Effector memory CD8-positive, alpha-beta T cell (primary cell): ENCODE measurements around the gene COL4A1.

Experiments used
- ATAC-seq: fragments of 150-1000 bp; cut with Tn5 transposase; replicated peaks from 2 replicates; pipeline ENCODE4 v1.10.0; 2021; ENCODE audit warnings: mild to moderate bottlenecking, moderate library complexity
- DNase-seq, 3 experiments: peaks; one replicate each; pipeline ENCODE4 v3.0.0; 2021
- H3K27ac Mint-ChIP-seq, 2 donors: one replicate each; pipeline ENCODE4 v1.8.0; 2022; ENCODE audit warnings: mild to moderate bottlenecking in 2 of 2, mixed read lengths in 2 of 2, moderate library complexity in 2 of 2
- H3K27me3 Mint-ChIP-seq, 2 donors: one replicate each; pipeline ENCODE4 v1.8.0; 2022; ENCODE audit warnings: mixed read lengths in 2 of 2
- H3K36me3 Mint-ChIP-seq: one replicate; pipeline ENCODE4 v1.8.0; 2022; ENCODE audit warnings: mild to moderate bottlenecking, moderate library complexity, mixed read lengths; ENCODE audit not compliant: insufficient read depth
- H3K4me1 Mint-ChIP-seq, 2 donors: one replicate each; pipeline ENCODE4 v1.8.0; 2022; ENCODE audit warnings: low read depth in 2 of 2, mixed read lengths in 2 of 2
- H3K4me3 Mint-ChIP-seq, 2 donors: one replicate each; pipeline ENCODE4 v1.8.0; 2022; ENCODE audit warnings: mild to moderate bottlenecking in 2 of 2, mixed read lengths in 2 of 2, moderate library complexity in 2 of 2
- H3K9me3 Mint-ChIP-seq, 2 donors: one replicate each; pipeline ENCODE4 v1.8.0; 2022; ENCODE audit warnings: mixed read lengths in 2 of 2

The COL4A1 gene

DNA sequence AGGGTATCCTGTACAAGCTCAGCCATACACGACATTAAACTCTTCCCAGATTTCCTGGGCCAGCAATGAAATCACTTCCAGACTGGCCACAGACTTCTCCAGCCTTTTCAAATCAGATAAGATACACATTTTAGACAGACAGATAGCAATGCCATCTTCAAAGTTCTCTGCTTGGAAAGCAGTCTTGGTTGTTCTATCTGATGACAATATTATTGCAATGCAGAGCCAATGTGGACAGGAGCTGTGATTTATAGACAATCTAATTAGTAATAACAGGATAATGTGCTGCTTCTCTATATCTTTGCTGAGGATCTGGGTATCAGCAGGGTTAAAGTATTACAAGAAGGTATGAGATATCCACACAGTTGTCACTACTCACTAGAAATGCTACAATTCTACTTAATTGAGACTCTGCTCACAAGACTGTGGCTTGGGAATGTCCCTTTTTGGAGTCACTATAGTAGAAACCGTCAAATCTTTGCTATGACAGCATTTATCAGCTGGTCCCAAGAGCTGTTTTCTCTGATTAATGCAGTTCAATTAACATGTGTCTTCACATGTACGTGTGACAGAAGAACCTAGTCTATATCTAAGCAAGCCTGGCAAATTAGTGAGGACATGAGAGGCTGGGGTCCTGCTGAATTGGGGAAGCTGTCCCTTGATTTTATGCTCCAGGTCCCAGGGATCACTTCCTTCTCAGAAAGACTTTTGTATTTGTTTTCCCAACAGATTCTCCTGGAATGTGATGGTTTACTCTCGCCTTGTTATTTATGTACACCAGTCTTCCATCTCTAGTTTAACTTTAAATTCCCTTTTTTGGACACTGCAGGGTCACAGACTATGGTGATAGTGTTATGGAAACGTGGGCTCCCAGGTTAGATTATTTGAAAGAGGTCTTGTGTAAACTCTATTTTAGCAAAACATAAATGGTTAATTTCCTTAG lies 68.8 kb downstream of the COL4A1 start:
- ATAC-seq (no peak), DNase-seq (no peak)
- no peaks in the 10 kb centered on the region for H3K9me3 Mint-ChIP-seq
- H3K4me3 Mint-ChIP-seq = no peak overlapping the region
- no peaks in the 10 kb centered on the region for H3K4me1 Mint-ChIP-seq
- H3K27ac Mint-ChIP-seq = no peak overlapping the region
- H3K36me3 Mint-ChIP-seq = no peaks in the 10 kb centered on the region
- peaks cover 9 to 33% of the 10 kb centered on the region in 2 donors for H3K27me3 Mint-ChIP-seq

DNA sequence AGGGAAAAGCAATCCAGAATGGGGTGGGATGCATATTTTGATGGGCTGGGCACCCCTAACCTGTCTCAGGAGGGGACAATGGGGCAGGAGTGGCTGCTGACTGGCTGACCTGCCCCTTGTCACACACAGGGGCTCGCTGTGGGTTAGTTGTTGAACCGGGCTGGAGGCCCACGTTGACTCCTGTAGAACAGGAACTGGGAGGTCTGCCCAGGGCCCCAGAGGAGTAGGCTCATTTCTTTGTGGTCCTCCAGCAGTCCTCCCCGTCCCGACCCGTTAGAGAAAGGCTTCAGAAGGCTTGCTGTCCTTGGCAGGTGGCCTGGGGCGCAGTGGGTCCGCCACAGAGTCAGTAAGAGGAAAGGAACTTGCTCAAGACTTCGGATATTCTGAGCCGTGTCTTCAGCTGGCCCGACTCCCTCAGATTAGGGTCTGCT lies 70.1 kb downstream of the COL4A1 start:
- H3K36me3 Mint-ChIP-seq = no peaks in the 10 kb centered on the region
- H3K4me3 Mint-ChIP-seq = no peak overlapping the region
- peaks cover 17 to 45% of the 10 kb centered on the region in 2 donors for H3K27me3 Mint-ChIP-seq
- no peaks in the 10 kb centered on the region for H3K9me3 Mint-ChIP-seq
- DNase-seq (no peak), ATAC-seq (no peak)
- H3K4me1 Mint-ChIP-seq = no peaks in the 10 kb centered on the region
- no peak overlapping the region for H3K27ac Mint-ChIP-seq

DNA sequence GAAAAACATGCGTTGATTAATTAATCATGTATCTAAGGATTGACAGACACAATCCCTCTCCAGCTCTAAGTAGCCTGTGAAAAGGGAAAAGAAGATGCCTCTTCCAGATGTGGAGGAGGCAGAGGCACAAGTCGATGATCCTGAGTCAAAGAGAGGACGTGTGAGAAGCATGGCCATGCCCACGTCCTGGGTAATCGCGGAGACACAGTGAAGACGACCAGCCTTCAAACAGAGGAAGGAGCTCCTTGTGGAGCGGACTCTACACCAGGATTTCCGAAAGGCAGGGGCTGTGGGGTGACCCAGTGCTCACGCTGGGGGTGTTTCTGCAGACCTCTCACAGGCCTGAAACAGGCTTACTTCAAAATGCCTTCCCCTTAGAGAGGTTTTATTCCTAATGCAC lies 70.5 kb downstream of the COL4A1 start:
- H3K9me3 Mint-ChIP-seq = no peaks in the 10 kb centered on the region
- H3K4me3 Mint-ChIP-seq = no peak overlapping the region
- no peaks in the 10 kb centered on the region for H3K4me1 Mint-ChIP-seq
- peaks cover 17 to 48% of the 10 kb centered on the region in 2 donors for H3K27me3 Mint-ChIP-seq
- no peaks in the 10 kb centered on the region for H3K36me3 Mint-ChIP-seq
- DNase-seq = no peak
- H3K27ac Mint-ChIP-seq = no peak overlapping the region
- no peak for ATAC-seq

DNA sequence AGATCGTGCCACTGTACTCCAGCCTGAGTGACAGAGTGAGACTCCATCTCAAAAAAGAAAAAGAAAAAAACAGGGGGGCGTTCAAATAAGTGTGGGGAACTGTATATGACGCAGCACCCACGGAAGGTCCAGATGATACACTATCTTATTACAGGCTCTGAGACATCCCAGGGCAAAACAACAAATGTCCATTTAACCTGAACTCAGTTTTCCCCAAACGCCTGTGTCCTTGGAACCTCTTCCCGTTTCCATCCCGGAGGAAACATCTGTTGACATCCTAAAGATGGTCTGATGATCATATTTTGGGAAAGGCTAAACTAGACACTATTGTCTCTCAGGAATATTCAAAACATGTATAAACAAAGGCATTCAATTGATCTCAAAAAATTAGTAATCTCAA lies 72.4 kb downstream of the COL4A1 start:
- Mint-ChIP-seq H3K36me3 (no peaks in the 10 kb centered on the region), H3K9me3 (no peaks in the 10 kb centered on the region), H3K4me3 (no peak overlapping the region), H3K27me3 (peaks cover 24 to 47% of the 10 kb centered on the region in 2 donors), H3K4me1 (no peaks in the 10 kb centered on the region), H3K27ac (no peak overlapping the region)
- ATAC-seq (no peak), DNase-seq (no peak)

DNA sequence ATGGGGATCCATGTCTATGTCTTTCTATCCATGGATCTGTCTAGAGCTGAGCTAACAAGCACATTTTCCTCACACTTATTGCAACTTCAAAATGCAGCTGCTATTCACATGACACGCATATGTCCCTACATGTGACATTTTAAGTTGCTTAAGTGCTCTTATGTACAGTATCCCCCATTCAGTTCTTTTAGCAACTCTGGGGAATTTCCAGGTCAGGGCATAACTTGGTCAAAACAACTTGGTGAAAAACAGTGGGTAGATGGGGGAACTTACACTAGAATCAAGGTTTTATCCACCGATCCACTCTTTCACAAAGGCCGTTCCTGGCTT lies 73.0 kb downstream of the COL4A1 start:
- Mint-ChIP-seq H3K4me1 (no peaks in the 10 kb centered on the region), H3K36me3 (no peaks in the 10 kb centered on the region), H3K9me3 (no peaks in the 10 kb centered on the region), H3K27me3 (peaks cover 24 to 47% of the 10 kb centered on the region in 2 donors), H3K4me3 (no peak overlapping the region), H3K27ac (no peak overlapping the region)
- ATAC-seq (no peak), DNase-seq (no peak)

DNA sequence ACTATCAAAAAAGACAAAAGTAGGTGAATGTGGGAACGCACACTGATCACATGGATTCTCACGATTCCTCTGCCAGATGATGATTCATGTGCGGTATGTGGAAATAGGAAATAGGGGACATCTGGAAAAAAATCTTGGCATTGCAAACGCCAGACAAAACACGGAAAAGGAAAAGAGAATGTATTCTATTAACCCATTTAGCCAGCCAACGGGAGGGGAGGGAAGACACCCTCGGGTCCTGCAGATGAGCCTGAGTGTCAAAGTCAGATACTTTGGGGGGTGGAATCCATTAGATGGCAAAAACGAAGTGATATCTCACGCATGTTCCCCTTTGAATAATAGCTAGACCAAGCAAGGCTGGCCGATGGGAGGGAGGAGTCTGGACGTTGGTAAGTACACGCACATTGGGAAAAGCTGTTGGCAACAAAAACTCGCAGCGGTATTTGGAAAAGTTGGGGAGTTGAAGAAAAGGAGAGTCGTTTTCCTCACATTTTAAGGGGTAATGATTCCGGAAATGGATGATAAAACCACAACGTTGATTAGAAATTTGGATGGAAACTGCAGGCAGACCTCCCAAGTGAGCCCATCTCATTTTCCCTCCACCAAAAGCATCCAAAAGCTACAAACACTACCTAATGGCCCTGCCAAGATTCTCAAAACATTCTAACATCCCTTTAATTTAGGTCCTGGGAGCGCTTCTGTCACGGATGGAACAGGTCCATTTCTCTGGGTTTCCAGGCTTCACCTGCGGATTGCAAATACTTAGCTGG lies 73.6 kb downstream of the COL4A1 start:
- no peak for ATAC-seq
- Mint-ChIP-seq H3K36me3 (no peaks in the 10 kb centered on the region), H3K27me3 (peaks cover 24 to 47% of the 10 kb centered on the region in 2 donors), H3K4me1 (no peaks in the 10 kb centered on the region), H3K27ac (no peak overlapping the region), H3K4me3 (no peak overlapping the region), H3K9me3 (no peaks in the 10 kb centered on the region)
- DNase-seq = no peak

DNA sequence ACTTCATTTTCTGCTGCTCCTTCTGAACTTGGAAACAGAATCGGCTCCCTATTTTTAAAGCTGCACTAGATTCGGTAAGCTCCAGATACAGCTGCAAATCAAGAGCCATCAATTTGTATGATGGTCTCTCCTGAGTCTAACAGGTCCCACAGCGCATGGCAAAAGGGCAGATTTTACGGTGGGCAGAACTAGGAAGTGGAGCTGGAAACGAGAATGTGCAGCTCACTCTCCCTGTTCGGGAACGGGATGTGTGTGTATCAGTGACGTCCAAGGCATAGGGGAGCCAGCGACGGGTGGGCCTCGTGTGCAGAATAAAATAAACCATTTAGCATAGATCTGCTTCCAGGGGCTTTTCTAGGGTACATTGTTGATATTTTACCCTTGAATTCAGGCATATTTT lies 74.2 kb downstream of the COL4A1 start:
- Mint-ChIP-seq H3K9me3 (no peaks in the 10 kb centered on the region), H3K4me1 (no peaks in the 10 kb centered on the region), H3K27me3 (peaks cover 24 to 47% of the 10 kb centered on the region in 2 donors), H3K4me3 (no peak overlapping the region), H3K36me3 (no peaks in the 10 kb centered on the region), H3K27ac (no peak overlapping the region)
- no peak for DNase-seq
- no peak for ATAC-seq

DNA sequence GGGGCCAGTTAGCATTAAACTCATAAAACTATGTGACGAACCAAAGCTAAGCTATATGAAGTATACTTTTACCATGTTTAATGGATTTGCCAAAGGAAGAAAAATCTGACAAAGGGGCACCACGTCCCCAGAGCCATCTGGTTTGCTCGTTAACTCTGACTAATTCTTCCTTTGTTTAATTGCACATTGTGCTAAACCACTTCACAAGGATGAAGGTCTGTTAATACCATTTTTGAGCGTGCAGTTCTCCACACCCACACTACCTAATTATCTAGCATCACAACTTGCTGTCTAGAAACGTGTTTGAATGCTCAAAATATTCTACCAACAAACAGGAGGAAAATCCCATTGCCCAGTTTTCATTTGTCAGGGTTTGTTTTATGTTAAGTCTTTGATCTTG lies 74.8 kb downstream of the COL4A1 start:
- no peaks in the 10 kb centered on the region for H3K36me3 Mint-ChIP-seq
- ATAC-seq (no peak), DNase-seq (no peak)
- no peaks in the 10 kb centered on the region for H3K9me3 Mint-ChIP-seq
- no peak overlapping the region for H3K27ac Mint-ChIP-seq
- H3K4me3 Mint-ChIP-seq = no peak overlapping the region
- H3K4me1 Mint-ChIP-seq = no peaks in the 10 kb centered on the region
- peaks cover 24 to 47% of the 10 kb centered on the region in 2 donors for H3K27me3 Mint-ChIP-seq

DNA sequence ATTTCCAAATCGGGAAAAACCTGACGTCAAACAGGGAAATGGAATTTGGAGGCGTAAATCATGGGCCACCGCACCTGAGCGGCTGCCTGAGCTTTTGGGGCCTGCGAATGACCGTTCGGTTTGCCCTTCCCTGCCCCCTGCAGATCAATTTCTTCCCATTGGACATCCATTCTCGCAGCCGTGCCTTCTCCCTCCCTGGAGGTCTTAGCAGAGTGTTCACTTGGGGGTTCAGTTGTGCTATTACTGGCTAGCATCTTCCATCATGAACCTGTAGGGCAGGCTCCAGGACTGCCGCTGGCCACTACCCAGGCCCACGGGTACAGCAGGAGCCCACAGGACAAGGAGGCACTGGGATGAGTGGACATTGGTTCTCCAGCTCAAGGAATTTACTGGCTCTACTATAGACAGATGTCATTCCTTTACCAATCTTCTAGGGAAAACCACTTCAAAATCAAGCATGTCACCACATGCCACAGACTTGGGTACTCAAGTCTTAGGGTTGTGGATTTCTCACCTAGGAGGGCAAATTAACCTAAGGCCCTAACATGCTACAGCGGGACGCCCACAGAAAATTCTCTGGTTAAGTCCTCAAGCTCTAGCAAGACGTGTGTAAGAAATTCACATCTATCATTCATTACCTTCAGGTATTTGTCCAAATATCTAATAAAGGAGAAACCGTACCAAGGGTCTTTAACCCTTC lies 75.5 kb downstream of the COL4A1 start:
- Mint-ChIP-seq H3K9me3 (no peaks in the 10 kb centered on the region), H3K4me3 (no peak overlapping the region), H3K27me3 (peaks cover 22 to 41% of the 10 kb centered on the region in 2 donors), H3K36me3 (no peaks in the 10 kb centered on the region), H3K4me1 (no peaks in the 10 kb centered on the region), H3K27ac (no peak overlapping the region)
- ATAC-seq (no peak), DNase-seq (no peak)

DNA sequence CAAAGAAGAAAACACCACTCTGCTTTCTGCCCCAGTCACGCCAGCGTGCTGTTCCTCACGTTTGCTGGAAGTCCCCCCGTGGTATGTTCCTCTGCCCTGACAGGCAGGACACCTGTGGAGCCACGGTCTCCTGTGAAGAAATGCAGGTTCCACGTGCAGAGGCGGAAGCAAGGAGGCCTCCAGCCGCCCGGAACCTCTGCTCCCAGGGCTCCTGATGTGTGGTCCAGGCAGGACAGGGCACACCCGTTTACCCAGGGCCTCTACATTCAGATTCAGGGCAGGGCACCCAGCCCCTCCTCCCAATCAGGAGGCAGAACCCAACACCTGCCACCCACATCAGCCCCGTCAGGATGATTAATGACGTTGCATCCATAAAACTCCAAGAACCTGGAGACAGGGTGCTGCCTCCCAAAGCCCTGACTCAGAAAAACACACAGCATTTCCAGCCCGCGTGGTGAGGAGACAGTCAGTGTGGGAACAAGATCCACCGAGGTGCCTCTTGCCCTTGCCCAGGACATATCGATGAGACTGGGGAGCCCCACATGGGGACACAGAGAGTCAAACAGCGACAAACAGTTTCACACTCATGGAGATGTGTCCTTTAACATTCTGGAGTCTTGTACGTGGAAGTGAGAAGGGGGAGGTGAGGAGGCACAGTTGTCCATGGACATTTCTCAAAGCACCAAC lies 76.2 kb downstream of the COL4A1 start:
- ATAC-seq = no peak
- Mint-ChIP-seq H3K36me3 (no peaks in the 10 kb centered on the region), H3K9me3 (no peaks in the 10 kb centered on the region), H3K27me3 (peaks cover 18 to 35% of the 10 kb centered on the region in 2 donors), H3K4me1 (no peaks in the 10 kb centered on the region), H3K27ac (no peak overlapping the region), H3K4me3 (no peak overlapping the region)
- no peak for DNase-seq

DNA sequence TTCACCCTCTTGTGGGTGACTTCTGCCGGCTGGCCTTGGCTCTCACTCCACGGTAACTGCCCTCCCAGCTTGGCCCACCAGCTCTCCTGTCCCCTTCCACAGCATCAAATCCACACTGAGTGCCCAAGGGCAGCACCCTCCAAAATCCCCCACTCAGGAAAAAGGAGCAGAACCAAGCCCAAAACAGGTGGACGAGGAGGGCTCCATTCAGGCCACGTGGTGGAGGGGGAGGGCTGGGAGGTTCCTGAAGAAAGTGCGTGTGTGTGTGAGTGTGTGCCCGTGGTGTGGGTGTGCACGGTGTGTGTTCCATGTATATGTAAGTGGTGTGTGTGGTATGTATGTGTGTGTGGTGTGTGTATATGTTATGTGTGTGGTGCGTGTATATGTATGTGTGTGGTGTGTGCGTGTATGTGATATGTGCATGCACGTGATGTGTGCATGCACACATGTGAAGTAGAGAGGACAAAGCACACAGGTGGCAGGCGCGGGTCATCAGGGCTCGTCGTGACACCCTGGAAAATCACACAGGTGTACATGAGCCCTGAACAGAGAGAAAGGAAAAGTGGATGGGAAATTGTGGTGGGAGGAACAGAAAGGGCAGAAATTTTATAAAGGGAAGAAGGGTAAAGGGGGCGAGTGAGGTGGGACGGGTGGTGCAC lies 76.9 kb downstream of the COL4A1 start:
- Mint-ChIP-seq H3K27me3 (peaks cover 18 to 35% of the 10 kb centered on the region in 2 donors), H3K27ac (no peak overlapping the region), H3K9me3 (no peaks in the 10 kb centered on the region), H3K4me3 (no peak overlapping the region), H3K36me3 (no peaks in the 10 kb centered on the region), H3K4me1 (no peaks in the 10 kb centered on the region)
- DNase-seq (no peak), ATAC-seq (no peak)

DNA sequence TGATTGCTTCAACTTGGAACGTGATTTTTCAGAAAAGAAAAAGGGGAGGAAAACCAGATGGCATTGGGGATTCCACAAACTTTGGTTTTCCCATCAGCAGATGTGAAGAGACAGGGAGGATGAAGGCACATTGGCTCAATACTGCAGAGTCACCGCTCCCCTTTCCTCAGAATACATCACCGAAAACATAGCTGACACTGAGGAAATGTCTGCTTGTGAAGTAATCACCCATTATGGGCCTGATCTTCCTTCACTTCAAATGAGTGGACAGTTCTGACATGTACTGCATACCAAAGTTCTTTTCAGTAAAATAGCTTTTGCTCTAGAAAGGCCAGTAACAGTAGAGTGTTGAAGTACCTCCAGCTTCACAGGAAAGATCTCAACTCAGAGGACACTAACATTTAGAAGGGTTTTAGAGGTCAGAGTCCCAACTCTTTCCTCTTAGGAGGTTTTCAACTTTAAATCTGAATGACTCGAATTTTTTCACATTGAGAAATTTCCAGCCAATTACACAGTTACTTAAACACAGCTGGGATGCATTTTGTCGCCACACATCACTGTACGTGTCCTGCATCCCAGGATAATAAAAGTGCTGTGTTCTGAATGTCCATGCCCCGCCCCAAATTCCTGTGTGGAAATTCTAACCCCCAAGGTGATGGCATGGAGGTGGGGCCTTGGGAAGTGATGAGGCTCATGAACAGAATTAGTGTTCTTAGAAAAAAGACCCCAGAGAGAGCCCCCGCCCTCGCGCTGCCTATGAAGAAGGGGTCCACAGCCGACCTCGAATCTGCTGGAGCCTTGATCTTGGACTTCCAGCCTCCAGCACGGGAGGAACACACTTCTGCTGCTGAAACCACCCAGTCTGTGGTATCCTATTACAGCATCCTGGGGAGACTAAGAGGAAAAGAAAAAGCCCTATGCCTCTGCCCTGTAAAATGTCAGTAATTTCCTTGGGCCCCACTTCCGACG lies 77.7 kb downstream of the COL4A1 start:
- no peak for DNase-seq
- H3K27me3 Mint-ChIP-seq = peaks cover 18 to 33% of the 10 kb centered on the region in 2 donors
- no peaks in the 10 kb centered on the region for H3K9me3 Mint-ChIP-seq
- no peak for ATAC-seq
- H3K4me1 Mint-ChIP-seq = no peaks in the 10 kb centered on the region
- H3K36me3 Mint-ChIP-seq = no peaks in the 10 kb centered on the region
- no peak overlapping the region for H3K4me3 Mint-ChIP-seq
- no peak overlapping the region for H3K27ac Mint-ChIP-seq
